OCI-LY1 (cell line): ENCODE measurements around the gene PRKCH.

Experiments used
- H2AFZ ChIP-seq: fragments of 200-600 bp; sonication (generic), shearing (Covaris generic); 2 replicates; pipeline ENCODE4 v1.6.0; 2014; ENCODE audit warnings: antibody characterized with exemption, mild to moderate bottlenecking, low read length
- H3F3A ChIP-seq: fragments of 200-600 bp; sonication (generic), shearing (Covaris generic); 2 replicates; pipeline ENCODE4 v1.6.0; 2014; ENCODE audit warnings: mild to moderate bottlenecking, antibody characterized with exemption, low read length, moderate library complexity; ENCODE audit not compliant: insufficient read depth
- H3K27ac ChIP-seq: fragments of 200-600 bp; sonication (generic); 2 replicates; pipeline ENCODE4 v1.5.1; 2014; ENCODE audit warnings: low read length, mixed run types, mild to moderate bottlenecking, low read depth; ENCODE audit not compliant: poor library complexity, severe bottlenecking
- H3K27me3 ChIP-seq: fragments of 200-600 bp; sonication (generic); 2 replicates; pipeline ENCODE4 v1.6.0; 2014; ENCODE audit warnings: antibody characterized with exemption, mild to moderate bottlenecking, low read length, moderate library complexity; ENCODE audit not compliant: insufficient read depth
- H3K36me3 ChIP-seq: fragments of 200-600 bp; sonication (generic); 2 replicates; pipeline ENCODE4 v1.6.1; 2014; ENCODE audit warnings: mild to moderate bottlenecking, antibody characterized with exemption, low read length, moderate library complexity, mixed read lengths; ENCODE audit not compliant: insufficient read depth
- H3K4me1 ChIP-seq: fragments of 200-600 bp; sonication (generic); 2 replicates; pipeline ENCODE4 v1.5.1; 2014; ENCODE audit warnings: mild to moderate bottlenecking, low read length, moderate library complexity; ENCODE audit not compliant: insufficient read depth, severe bottlenecking
- H3K4me2 ChIP-seq: fragments of 200-600 bp; sonication (generic), shearing (Covaris generic); 2 replicates; pipeline ENCODE4 v1.6.1; 2014; ENCODE audit warnings: low read length
- H3K4me3 ChIP-seq: fragments of 200-600 bp; sonication (generic); 2 replicates; pipeline ENCODE4 v1.5.1; 2014; ENCODE audit warnings: low read length, low read depth, mild to moderate bottlenecking, mixed read lengths; ENCODE audit not compliant: poor library complexity, severe bottlenecking
- H3K79me2 ChIP-seq: fragments of 200-600 bp; shearing (Covaris generic); 2 replicates; pipeline ENCODE4 v1.6.1; 2016; ENCODE audit warnings: mixed run types, low read length, mixed read lengths; ENCODE audit not compliant: insufficient read depth
- H3K9ac ChIP-seq: fragments of 200-600 bp; sonication (generic), shearing (Covaris generic); 2 replicates; pipeline ENCODE4 v1.6.1; 2014; ENCODE audit warnings: mild to moderate bottlenecking, low read length, mixed read lengths
- H3K9me2 ChIP-seq: fragments of 200-600 bp; sonication (generic), shearing (Covaris generic); 2 replicates; pipeline ENCODE4 v1.6.1; 2014; ENCODE audit warnings: low read depth, mild to moderate bottlenecking, low read length, mixed read lengths
- H3K9me3 ChIP-seq: fragments of 200-600 bp; shearing (Covaris generic); 2 replicates; pipeline ENCODE4 v1.6.1; 2014; ENCODE audit warnings: low read length, mixed read lengths
- H4K20me1 ChIP-seq: fragments of 200-600 bp; sonication (generic), shearing (Covaris generic); 2 replicates; pipeline ENCODE4 v1.6.0; 2016; ENCODE audit warnings: mild to moderate bottlenecking, low read length; ENCODE audit not compliant: insufficient read depth
- CTCF ChIP-seq: fragments of 200-600 bp; sonication (generic), shearing (Covaris generic); IDR thresholded peaks from 2 replicates; pipeline ENCODE4 v1.5.1; 2017; ENCODE audit warnings: mild to moderate bottlenecking, antibody characterized with exemption, low read length, moderate library complexity, mixed read lengths
- EZH2 ChIP-seq: fragments of 200-600 bp; sonication (generic), shearing (Covaris generic); IDR thresholded peaks from 2 replicates; pipeline ENCODE4 v1.8.0; 2017; ENCODE audit warnings: borderline replicate concordance, mixed run types, mild to moderate bottlenecking, antibody characterized with exemption, low read length, moderate library complexity, mixed read lengths

PRKCH gene

GRCh38 chr14:61470261-61470960, 149.0 kb downstream of the PRKCH start:
- Histone ChIP-seq H3F3A (0 out of 2 replicates have a peak, but pooled peaks cover 4% of the 10 kb centered on the region), H3K4me2 (peak overlapping the region; percentile 86), H4K20me1 (no peaks in the 10 kb centered on the region), H3K4me1 (peaks cover 71% of the 10 kb centered on the region), H3K36me3 (no peaks in the 10 kb centered on the region), H3K27me3 (no peaks in the 10 kb centered on the region), H2AFZ (0 out of 2 replicates have a peak overlapping the region, but pooled peaks have one; percentile 65), H3K4me3 (peak overlapping the region; percentile 53), H3K9me3 (no peaks in the 10 kb centered on the region), H3K9me2 (no peaks in the 10 kb centered on the region), H3K9ac (peak overlapping the region; percentile 76; the same call in 1 of the 2 replicates), H3K27ac (peak overlapping the region; percentile 100), H3K79me2 (no peaks in the 10 kb centered on the region)
- TF ChIP-seq CTCF, result peak; percentile 26; the same call in 1 of the 2 replicates
- TF ChIP-seq EZH2, result no peak

DNA sequence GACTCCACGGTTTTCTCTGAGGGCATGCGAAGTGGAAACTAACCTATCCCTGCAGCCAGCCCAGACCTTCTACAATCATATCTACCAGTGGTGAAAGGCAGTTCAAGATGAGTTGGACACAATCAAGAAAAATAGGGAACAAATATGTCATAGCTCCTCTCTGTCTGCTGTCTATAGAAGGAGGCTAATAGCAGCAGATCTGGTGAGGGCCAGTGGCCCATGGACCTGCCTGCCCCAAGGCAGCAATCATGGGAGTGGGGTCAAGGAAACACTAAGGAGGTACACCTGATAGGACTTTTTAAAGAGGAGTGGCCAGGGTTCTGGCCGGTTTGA, 149.5 kb downstream of the PRKCH start:
- Histone ChIP-seq H3K4me3 (peak overlapping the region; percentile 53), H3K9me3 (no peaks in the 10 kb centered on the region), H4K20me1 (no peaks in the 10 kb centered on the region), H3K4me1 (peaks cover 76% of the 10 kb centered on the region), H3K27ac (peak overlapping the region; percentile 100), H3F3A (peaks cover 4% of the 10 kb centered on the region; the same call in 1 of the 2 replicates), H3K9ac (peak overlapping the region; percentile 76; the same call in 1 of the 2 replicates), H3K9me2 (no peaks in the 10 kb centered on the region), H2AFZ (no peak overlapping the region), H3K4me2 (peak overlapping the region; percentile 86), H3K27me3 (no peaks in the 10 kb centered on the region), H3K79me2 (no peaks in the 10 kb centered on the region), H3K36me3 (no peaks in the 10 kb centered on the region)
- no peak for TF ChIP-seq CTCF
- no peak for TF ChIP-seq EZH2

GRCh38 chr14:61471297-61472005, 150.1 kb downstream of the PRKCH start:
- peak overlapping the region; percentile 76 for H3K9ac ChIP-seq
- H3K27ac ChIP-seq, result peak overlapping the region; percentile 100
- peak overlapping the region; percentile 8; the same call in 1 of the 2 replicates for H2AFZ ChIP-seq
- peak overlapping the region; percentile 86 for H3K4me2 ChIP-seq
- TF ChIP-seq EZH2 (no peak), CTCF (no peak)
- H3K9me3 ChIP-seq, result no peaks in the 10 kb centered on the region
- H3K4me3 ChIP-seq, result peak overlapping the region; percentile 53
- peaks cover 9% of the 10 kb centered on the region for H3F3A ChIP-seq
- no peaks in the 10 kb centered on the region for H3K9me2 ChIP-seq
- H3K79me2 ChIP-seq, result no peaks in the 10 kb centered on the region
- no peaks in the 10 kb centered on the region for H3K27me3 ChIP-seq
- H3K4me1 ChIP-seq, result peaks cover 81% of the 10 kb centered on the region
- H3K36me3 ChIP-seq, result no peaks in the 10 kb centered on the region
- no peaks in the 10 kb centered on the region for H4K20me1 ChIP-seq
